Right cardiac atrium (tissue), 5 donors: Measurements from ENCODE around the gene TSPAN14. TPM values are rescaled to one million over a fixed set of nuclear protein-coding genes. Genes with fewer than 3 reads are reported as not detected.
A peak's percentile ranks its signal among the peaks of the same experiment; 100 is the strongest.

Experiments used
- ATAC-seq, 2 donors: fragments of 200-7000 bp; cut with Tn5 transposase; one replicate each; pipeline versions ENCODE4 v1.8.0 to v1.9.1; 2020; ENCODE audit warnings: moderate library complexity in 2 of 2, mild to moderate bottlenecking in 1 of 2
- DNase-seq, 3 donors: peaks; one replicate each; pipeline ENCODE4 v3.0.0-alpha.2; 2020
- H3K27ac ChIP-seq: one replicate; pipeline ENCODE4 v1.5.1; 2013; ENCODE audit warnings: mild to moderate bottlenecking, low read length, control low read depth, moderate library complexity
- H3K27me3 ChIP-seq: one replicate; pipeline ENCODE4 v1.6.1; 2013; ENCODE audit not compliant: control insufficient read depth, insufficient read depth
- H3K4me1 ChIP-seq: one replicate; pipeline ENCODE4 v1.6.1; 2013; ENCODE audit warnings: low read length; ENCODE audit not compliant: control insufficient read depth, insufficient read depth
- H3K4me3 ChIP-seq: one replicate; pipeline ENCODE4 v1.5.1; 2013; ENCODE audit warnings: low read length, control low read depth
- H3K9me3 ChIP-seq: one replicate; pipeline ENCODE4 v1.6.1; 2013; ENCODE audit warnings: low read length; ENCODE audit not compliant: control insufficient read depth
- WGBS: extraction: QIAGEN DNeasy Blood & Tissue Kit; methylation state at CpG from one replicate; pipeline ENCODE4 v1.1.7; 2013; 5-methylcytosine and 5-hydroxymethylcytosine counted together
- intact Hi-C, 4 donors: fragments of 100-400 bp; cut with DNase I; formaldehyde crosslinking; loops; one replicate each; pipeline versions ENCODE4 v1.11.0 to v1.14.0; 2022 to 2023
- polyA plus RNA-seq: library from polyadenylated mRNA; stranded (reverse); fragments of 200-250 nt; gene quantifications from one replicate; pipeline ENCODE4 v1.2.3, GENCODE V29; 2013
- total RNA-seq, 4 donors: library from RNA; stranded (reverse); fragmentation: NEBNext Ultra II Directional; extraction: Animal tissue kit (Norgen Biotek cat#: 25700); gene quantifications; one replicate each; pipeline ENCODE4 v1.2.1, GENCODE V29; 2021
- donor health status: healthy with polysubstance abuse.
- donor health status: DM: no; HTN: yes; CAD: no.
- donor health status: DM: no; HTN: no; CAD: no.
- donor health status: DM: no; HTN: yes; CAD: no; lungs with severe emphysema.
- donor health status: DM: yes; HTN: yes; CAD: no.

The TSPAN14 gene
- total and polyA plus RNA-seq, 5 donors, result 24.4 to 44.1 (median 29.1) TPM

- Histone ChIP-seq H3K27ac (no peak overlapping the region), H3K27me3 (no peaks in the 10 kb centered on the region), H3K4me1 (peaks cover 21% of the 10 kb centered on the region), H3K4me3 (no peak overlapping the region), H3K9me3 (no peaks in the 10 kb centered on the region)
- DNase-seq (no peak), ATAC-seq (no peak)
- intact Hi-C loops, result no loop called here
Observed at GRCh38 chr10:80484676-80485075, 30.6 kb downstream of the TSPAN14 start.

GRCh38 chr10:80485076-80485945 is 31.2 kb downstream of the TSPAN14 start:
- H3K27ac ChIP-seq, result peak overlapping the region; percentile 7
- H3K4me1 ChIP-seq, result peaks cover 21% of the 10 kb centered on the region
- H3K27me3 ChIP-seq, result no peaks in the 10 kb centered on the region
- ATAC-seq, result peak; percentile 21 to 40
- no peaks in the 10 kb centered on the region for H3K9me3 ChIP-seq
- no peak overlapping the region for H3K4me3 ChIP-seq
- WGBS, result 74% methylated on average over 10 of the region's 10 CpGs
- intact Hi-C loops, result no loop called here
- DNase-seq, result no peak

GRCh38 chr10:80485946-80486764 is 32.0 kb downstream of the TSPAN14 start:
- Histone ChIP-seq H3K27me3 (no peaks in the 10 kb centered on the region), H3K9me3 (no peaks in the 10 kb centered on the region), H3K4me3 (no peak overlapping the region), H3K4me1 (peaks cover 22% of the 10 kb centered on the region), H3K27ac (peak overlapping the region; percentile 59)
- ATAC-seq (peak; percentile 43 to 51), DNase-seq (peak in 1 of 3 donors; percentile 38)
- intact Hi-C loops, result no loop called here
- WGBS, result 63% methylated on average over 17 of the region's 17 CpGs

GRCh38 chr10:80486785-80487420 is 32.8 kb downstream of the TSPAN14 start:
- WGBS, result 81% methylated on average over 9 of the region's 9 CpGs
- Histone ChIP-seq H3K27ac (no peak overlapping the region), H3K27me3 (no peaks in the 10 kb centered on the region), H3K4me3 (no peak overlapping the region), H3K4me1 (peaks cover 25% of the 10 kb centered on the region), H3K9me3 (no peaks in the 10 kb centered on the region)
- DNase-seq, result no peak
- no peak for ATAC-seq
- intact Hi-C loops, result no loop called here

- H3K9me3 ChIP-seq, result no peaks in the 10 kb centered on the region
- DNase-seq (no peak), ATAC-seq (no peak)
- no peak overlapping the region for H3K4me3 ChIP-seq
- no peaks in the 10 kb centered on the region for H3K27me3 ChIP-seq
- peaks cover 25% of the 10 kb centered on the region for H3K4me1 ChIP-seq
- 89% methylated on average over 4 of the region's 4 CpGs for WGBS
- intact Hi-C loops, result no loop called here
- no peak overlapping the region for H3K27ac ChIP-seq
Observed at GRCh38 chr10:80487421-80487785, 33.3 kb downstream of the TSPAN14 start.

- ATAC-seq (peak; percentile 18), DNase-seq (peak; percentile 46 to 78 (median 72))
- WGBS, result 76% methylated on average over 14 of the region's 14 CpGs
- Histone ChIP-seq H3K4me3 (no peak overlapping the region), H3K4me1 (peaks cover 25% of the 10 kb centered on the region), H3K9me3 (no peaks in the 10 kb centered on the region), H3K27me3 (no peaks in the 10 kb centered on the region), H3K27ac (no peak overlapping the region)
- intact Hi-C loops, result no loop called here
Observed at GRCh38 chr10:80487791-80488538, 33.9 kb downstream of the TSPAN14 start.

- WGBS, result 79% methylated on average over 6 of the region's 6 CpGs
- Histone ChIP-seq H3K27ac (no peak overlapping the region), H3K4me3 (no peak overlapping the region), H3K27me3 (no peaks in the 10 kb centered on the region), H3K9me3 (no peaks in the 10 kb centered on the region), H3K4me1 (peaks cover 26% of the 10 kb centered on the region)
- intact Hi-C loops, result no loop called here
- no peak for ATAC-seq
- no peak for DNase-seq
Observed at GRCh38 chr10:80488539-80489066, 34.5 kb downstream of the TSPAN14 start.

GRCh38 chr10:80489371-80490112 is 35.4 kb downstream of the TSPAN14 start:
- no peak overlapping the region for H3K27ac ChIP-seq
- no peaks in the 10 kb centered on the region for H3K9me3 ChIP-seq
- no peaks in the 10 kb centered on the region for H3K27me3 ChIP-seq
- intact Hi-C loops, result no loop called here
- peaks cover 31% of the 10 kb centered on the region for H3K4me1 ChIP-seq
- WGBS, result 100% methylated on average over 2 of the region's 2 CpGs
- DNase-seq, result no peak
- no peak overlapping the region for H3K4me3 ChIP-seq
- ATAC-seq, result no peak

- peaks cover 24% of the 10 kb centered on the region for H3K4me1 ChIP-seq
- WGBS, result 86% methylated on average over 7 of the region's 7 CpGs
- intact Hi-C loops, result no loop called here
- peak; percentile 19 to 44 for ATAC-seq
- peak; percentile 51 to 68 (median 55) for DNase-seq
- no peak overlapping the region for H3K27ac ChIP-seq
- no peaks in the 10 kb centered on the region for H3K9me3 ChIP-seq
- no peaks in the 10 kb centered on the region for H3K27me3 ChIP-seq
- H3K4me3 ChIP-seq, result no peak overlapping the region
Observed at GRCh38 chr10:80491251-80492102, 37.4 kb downstream of the TSPAN14 start.
